NCI-H2107 treated with DMSO at 0.1 percent for 48 hours (cell line): Measurements from ENCODE around the gene ASCL5.

ENCODE experiments used
- DNase-seq: peaks from one replicate; lab custom pipeline; 2025; ENCODE audit not compliant: unreplicated experiment; lab: John Stamatoyannopoulos, UW

The ASCL5 gene

DNA sequence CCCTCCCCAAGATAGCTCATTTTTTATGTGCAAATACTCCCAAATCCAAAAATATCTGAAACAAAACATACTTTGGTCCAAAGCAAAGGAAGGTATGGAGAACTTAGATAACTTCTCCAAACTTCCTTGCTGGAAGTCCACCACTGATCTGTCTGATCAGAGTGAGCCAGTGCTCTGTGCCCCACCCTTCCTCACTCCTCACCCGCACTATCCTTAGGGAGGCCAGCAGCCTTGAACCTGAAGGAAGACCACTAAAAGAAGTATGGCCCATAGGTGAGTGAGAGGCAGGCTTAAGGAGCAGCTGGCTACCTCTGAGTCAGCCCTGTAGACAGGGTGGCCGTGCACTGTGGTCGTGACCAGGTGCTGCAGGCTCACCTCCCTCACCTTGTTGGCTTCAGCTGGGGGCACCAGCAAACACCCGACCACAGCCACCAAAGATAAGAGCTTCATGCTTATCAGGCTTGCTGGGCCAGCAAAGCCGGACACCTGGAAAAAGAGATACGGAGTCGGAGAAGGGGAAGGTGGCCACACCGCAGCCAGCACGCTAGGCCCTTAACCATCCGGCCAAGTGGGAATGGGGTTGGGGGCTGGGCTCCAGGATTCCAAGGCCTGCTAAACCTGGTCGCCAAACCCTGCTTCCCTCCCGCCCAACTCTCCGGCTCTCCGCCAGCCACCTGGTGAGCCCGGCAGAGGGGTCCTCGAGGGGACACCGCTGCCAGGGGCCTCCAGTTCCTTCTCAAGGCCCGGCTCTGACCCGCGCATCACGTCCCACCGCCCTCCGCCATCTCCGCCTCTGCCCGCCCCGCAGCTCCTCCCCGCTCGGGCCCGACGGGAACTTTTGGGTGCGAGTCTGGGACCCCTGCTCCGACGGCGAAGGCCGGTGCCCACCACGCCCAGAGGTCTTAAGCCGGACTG is 26.7 kb upstream of the ASCL5 start:
- no peak for DNase-seq

GRCh38 chr1:201149400-201149799 is 22.4 kb upstream of the ASCL5 start:
- DNase-seq, result peak; percentile 50

- no peak for DNase-seq
Observed at GRCh38 chr1:201147396-201148015, 20.5 kb upstream of the ASCL5 start.

- DNase-seq, result no peak
Observed at GRCh38 chr1:201146626-201147390, 19.8 kb upstream of the ASCL5 start.

- DNase-seq, result no peak
Observed at GRCh38 chr1:201145816-201146215, 18.8 kb upstream of the ASCL5 start.

DNA sequence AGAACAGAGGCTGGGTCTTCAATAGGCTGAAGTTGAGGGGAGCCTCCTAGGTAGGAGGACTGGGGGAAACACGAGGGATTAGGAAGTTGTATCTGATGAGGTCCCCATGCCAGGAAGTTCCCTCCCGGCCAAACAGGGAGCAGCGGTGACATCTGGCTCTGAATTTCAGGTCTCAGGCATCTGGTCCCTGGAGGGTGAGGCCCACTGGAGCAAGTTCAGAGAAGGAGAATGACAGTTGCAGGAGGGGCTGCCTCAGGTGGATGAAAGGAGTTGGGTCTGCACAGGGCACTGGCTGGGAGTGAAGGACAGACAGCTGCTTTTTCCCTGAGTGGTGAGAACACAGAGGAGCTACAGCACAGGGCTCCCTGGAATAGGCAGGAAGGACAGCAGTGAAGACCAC is 18.1 kb upstream of the ASCL5 start:
- DNase-seq, result no peak

DNA sequence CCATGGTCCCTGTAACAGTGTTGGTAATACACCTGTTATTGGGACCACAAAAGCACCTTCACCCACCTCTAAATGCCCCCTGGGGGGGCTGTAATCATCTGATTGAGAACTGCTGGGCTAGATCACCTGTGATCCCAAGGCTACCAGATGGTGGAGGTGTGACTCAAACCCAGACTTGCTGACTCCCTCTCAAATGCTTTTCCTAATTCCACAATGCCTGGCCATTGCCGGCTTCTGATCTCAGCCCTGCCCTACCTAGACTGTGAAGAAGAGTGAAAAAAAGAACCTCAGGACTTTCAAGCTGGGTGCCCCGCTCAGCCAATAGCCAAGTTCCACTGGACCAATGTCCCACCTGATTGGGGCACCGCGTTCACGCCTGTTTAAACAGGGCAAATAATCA is 17.7 kb upstream of the ASCL5 start:
- DNase-seq, result no peak

DNA sequence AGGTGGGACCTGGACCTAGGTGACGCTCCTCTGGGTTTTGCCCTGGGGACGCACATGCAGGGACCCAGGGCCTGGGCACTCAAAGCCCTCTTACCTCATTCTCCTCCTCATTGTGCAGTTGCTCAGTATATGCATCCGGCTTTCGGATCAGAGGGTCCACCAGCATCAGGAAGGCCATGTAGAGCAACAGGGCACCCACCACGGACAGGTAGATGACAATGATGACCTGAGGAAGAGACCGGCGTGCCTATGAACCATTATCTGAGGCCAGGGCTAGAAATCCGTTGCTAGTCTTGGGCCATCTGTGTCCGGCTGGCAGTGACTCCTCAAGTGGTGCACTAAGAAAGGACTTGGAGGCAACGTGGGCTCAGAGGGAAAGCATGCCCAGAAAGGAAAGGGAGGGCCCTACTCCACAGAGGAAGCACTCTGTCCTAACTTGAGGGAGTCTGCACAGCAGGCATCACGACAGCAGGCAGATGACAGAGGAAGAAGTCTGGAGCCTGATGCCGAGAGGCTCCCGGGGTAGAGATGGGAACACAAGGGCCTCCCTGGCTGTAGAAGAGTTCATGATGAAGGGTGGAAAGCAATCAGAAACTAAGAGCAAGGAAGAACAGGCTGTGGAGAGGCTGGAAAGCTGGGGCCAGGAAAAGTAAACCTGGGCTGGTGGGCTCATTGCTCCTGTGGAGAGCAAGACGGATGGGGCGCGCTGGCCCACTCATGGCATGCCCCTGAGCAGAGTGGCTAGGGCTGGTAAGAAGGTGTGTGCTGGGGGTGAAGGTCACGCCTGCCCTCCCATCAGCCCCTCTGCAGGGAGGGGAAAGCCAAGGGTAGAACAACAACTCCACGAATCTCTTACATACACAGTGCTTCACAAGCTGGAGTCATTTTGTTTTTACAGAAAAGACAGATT is 17.0 kb upstream of the ASCL5 start:
- DNase-seq, result no peak

- DNase-seq, result no peak
Observed at GRCh38 chr1:201142849-201143725, 16.1 kb upstream of the ASCL5 start.

DNA sequence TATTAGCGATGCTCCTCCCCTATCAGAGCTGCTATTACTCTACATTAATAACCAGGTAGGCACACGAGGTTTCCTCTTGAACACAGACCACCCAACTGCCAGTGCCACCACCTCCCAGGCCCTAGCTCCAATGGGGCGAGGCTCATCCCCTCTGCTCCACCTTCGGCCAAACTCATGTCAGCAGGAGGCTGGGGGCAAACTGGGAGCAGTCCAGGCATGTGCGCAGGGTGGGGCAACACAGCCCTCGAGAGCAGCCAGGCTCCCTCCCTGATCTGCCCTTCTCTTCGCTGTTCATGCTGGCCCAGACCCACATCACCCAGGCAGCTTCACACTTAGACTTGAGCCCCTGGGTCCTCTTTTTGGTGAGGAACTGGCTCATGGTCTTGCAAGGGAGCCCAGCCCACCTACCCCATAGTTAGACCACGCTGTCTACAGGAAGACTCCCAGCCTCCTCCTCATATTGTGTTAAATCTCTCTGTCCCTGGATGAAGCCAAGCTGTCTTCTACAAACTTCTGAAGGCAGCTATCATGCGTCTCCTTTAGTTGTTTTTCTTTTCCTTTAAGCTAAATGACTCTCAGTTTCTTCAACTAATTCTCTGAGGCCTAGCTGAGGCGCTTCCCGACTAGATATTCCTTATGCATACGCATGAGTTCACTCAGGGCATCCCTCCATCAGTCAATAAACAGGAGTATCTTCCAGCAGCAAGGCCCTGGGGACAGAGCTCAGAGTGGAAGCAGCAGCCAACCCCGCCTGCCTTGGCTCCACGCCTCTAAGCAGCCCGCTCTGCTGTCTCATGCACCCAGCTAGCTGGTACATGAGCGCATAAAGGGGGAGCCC is 15.2 kb upstream of the ASCL5 start:
- DNase-seq, result no peak

DNA sequence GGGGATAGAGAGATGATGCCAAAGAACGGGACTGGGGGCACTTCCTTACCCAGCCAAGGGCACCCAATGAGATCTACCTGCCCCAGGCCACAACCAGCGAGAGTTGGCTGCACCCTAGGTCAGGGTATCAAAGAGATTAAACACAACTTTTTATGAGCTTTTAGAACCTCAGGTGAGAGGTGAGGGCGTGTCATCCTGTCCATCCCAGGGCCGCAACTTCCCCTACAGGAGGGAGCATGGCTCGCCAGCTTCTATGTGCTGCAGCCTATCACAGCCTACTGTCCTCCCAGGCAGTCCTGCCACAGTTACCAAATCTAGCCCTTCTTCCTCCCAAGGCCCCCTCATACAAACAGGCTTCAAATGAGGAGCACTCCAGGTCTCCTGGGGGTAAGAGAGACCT is 14.4 kb upstream of the ASCL5 start:
- DNase-seq, result no peak

DNA sequence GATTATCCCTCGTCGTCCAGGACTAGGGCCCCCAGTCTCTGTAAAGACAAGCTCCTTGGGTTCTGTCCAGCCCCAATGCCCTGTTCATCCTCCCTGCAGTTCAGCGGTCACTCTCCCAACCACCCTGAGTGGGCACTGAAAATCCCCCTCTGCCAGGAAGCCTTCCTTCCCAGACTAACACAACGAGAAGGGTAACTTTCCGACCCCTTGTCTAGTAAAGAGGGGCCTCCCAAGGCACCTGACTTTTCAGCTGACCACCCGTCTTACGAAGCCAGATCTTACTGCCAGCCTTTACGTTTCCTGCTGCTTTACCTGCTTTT is 13.9 kb upstream of the ASCL5 start:
- DNase-seq, result no peak

DNA sequence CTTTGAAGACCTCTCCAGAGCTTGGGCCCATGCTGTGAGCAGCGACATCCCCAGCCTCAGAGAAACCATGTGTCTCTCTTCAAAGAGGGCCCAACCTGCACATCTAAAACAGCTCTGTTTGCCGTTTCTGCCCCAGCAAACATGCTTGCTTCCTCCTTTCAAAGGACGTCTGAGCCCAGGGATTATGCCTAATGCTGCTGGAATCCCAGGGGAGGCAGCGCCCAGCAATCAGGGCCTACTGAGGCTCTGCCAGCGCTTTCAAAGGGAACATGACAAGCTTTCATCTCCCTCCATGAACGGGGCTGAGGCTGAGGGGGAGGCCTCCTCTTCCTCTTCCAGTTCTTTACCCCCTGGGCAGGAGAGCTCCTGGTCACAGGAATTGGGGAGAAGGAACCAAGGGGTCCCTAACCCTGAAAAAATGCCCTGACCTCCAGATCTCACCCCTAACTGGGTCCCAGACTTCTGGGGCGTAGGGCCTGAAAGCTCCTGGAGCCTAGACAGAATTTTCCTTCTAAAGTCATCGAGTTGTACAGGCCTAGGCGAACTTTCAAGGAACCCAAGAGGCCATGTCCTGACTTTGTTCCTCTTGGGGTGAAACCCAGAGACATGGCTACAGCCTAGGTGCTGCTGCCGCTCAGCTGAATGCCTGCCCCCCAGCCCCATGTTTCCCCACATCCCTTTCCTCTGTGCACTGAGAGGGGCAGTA is 13.4 kb upstream of the ASCL5 start:
- peak; percentile 57 for DNase-seq

DNA sequence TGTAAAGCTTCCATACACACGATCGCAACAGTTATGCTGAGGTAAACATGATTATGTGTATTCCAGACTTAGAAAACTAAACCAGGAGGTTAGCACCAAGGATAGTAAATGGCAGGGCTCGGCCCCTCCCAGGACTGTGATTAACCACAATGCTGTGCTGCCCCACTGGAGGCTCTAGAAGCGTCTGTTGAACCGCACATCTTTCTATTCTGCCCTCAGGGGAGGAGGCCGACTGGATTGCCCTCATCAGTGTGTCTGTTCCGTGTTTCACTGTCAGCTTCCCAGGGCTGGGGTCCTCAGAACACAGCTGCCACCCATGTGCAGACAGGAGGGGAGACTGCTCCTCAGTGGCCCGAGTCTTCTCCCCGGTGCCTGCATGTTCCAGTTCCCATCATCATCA is 12.8 kb upstream of the ASCL5 start:
- DNase-seq, result no peak

GRCh38 chr1:201139306-201139705 is 12.3 kb upstream of the ASCL5 start:
- no peak for DNase-seq

- no peak for DNase-seq
Observed at GRCh38 chr1:201138311-201138840, 11.4 kb upstream of the ASCL5 start.

DNA sequence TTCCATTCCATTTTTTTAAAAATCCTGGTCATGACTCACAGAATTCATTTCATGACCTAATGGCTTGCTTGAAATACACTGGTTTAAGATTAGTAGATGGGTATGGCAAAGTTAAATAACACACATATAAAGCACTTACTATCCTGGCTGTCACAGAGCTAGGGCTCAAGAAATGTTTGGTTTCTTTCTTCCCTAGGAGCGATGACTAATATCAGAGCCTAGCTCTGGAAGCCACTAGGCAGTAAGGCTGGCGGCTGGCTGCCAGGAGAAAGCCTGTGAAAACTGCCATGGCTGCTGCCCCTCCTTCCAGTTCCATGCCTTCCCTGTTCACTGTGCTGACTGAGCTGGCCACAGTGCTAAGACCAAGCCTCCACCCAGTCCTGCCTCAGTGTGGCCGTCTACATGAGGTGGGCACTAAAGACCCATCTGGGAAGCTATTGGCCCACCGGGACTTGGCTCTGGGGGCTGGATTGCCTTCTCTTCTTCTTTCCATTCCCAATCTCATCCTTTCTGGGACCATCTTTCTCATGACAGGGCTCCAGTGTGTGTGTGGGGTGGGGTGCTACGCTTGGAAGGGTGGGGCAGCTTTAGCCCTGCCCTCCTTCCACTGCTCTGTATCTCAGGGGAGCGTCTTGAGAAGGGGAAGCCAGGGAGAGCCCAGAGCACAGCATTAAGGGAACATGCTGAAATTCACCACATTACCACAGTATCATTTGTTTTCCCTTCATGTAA is 10.8 kb upstream of the ASCL5 start:
- no peak for DNase-seq

DNA sequence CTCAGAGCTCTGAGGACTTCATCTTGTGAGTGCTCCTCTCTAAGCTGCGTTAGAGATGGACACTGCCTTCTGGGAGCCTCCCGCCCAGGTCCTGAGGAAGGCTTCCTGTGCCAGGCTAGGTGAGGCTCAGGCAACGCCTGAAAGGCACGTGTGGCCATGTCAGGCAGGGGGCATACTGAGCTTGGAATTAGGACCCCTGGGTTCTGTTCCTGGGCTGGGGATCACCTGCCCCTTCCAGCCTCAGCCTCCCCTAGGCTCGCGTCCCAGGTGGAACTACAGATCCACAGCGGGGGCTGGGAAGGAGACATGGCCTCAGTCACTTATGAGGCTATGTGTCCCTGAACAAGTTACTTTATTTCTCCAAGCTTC is 10.0 kb upstream of the ASCL5 start:
- no peak for DNase-seq
